HG02642 (cell line): ENCODE results near the gene SRPK2.
A peak's percentile ranks its signal among the peaks of the same experiment; 100 is the strongest.

ENCODE experiments used
- ATAC-seq: cut with Tn5 transposase; IDR thresholded peaks from one replicate; pipeline ENCODE4 v1.9.1; 2021; ENCODE audit warnings: mild to moderate bottlenecking; ENCODE audit not compliant: unreplicated experiment, poor library complexity

The SRPK2 gene

GRCh38 chr7:105118612-105119600 lies 269.8 kb downstream of the SRPK2 start:
- ATAC-seq: no peak

GRCh38 chr7:105112440-105113418 lies 276.0 kb downstream of the SRPK2 start:
- no peak for ATAC-seq

GRCh38 chr7:105107458-105107857 lies 281.3 kb downstream of the SRPK2 start:
- no peak for ATAC-seq

DNA sequence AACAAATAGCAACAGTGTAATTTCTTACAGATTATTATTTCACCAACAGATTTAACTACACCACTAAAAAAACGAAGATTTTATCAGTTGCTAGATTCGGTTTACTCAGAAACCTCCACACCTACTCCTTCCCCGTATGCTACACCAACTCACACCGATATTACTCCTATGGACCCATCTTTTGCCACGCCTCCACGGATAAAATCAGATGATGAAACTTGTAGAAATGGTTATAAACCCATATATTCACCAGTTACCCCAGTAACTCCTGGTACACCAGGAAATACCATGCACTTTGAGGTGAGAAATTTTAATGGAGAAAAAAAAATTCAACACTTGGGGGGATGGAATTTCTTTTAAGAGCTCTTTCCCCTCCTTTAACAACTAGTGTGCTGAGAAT lies 282.2 kb downstream of the SRPK2 start:
- ATAC-seq: no peak

- ATAC-seq: no peak
These were observed 283.1 kb downstream of the SRPK2 start for GRCh38 chr7:105105579-105105978.

DNA sequence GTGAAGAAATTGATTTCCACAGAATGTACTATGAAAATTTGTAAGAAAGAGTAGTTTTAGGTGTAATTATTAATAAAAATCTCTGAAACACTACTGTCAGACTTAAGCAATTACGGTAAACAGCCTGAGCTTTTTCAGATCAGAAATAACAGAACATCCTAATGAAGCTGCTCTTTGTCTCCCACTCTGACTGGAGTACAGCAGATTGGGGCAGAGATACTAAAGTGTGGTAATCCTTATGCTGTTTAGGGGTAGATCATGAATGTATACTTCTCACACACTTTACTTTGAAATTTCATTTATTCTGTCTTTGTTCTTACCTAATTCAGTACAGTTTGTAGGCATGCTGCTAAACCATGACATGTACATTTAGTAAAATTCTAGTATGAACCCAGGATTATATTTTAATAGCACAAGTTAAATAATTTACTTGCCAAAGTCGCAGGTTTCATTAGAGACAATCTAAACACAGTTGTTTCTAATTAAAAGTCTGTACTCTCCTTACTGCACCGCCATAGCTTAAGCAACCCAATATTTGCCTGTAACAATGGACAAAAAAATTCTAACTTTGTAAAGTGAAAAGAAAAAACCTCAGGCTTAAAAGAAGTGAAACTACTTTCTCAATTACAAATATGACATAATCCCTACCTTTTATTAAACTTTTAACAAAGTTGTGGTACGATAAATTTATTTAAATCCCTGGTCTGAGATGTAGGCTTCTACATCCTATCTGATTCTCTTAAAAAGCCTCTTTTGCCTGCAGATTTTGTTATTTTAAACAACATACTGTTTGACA lies 286.0 kb downstream of the SRPK2 start:
- ATAC-seq: no peak

DNA sequence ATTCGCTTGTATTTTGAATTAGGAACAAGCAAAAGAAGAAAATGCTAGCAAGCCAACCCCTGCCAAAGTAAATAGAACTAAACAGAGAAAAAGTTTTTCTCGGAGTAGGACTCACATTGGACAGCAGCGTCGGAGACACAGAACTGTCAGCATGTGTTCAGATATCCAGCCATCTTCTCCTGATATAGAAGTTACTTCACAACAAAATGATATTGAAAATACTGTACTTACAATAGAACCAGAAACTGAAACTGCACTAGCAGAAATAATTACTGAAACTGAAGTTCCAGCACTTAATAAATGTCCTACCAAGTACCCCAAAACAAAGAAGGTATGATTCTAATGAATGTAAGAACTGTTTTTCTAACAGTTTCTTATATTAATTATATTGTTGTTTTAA lies 286.9 kb downstream of the SRPK2 start:
- no peak for ATAC-seq

DNA sequence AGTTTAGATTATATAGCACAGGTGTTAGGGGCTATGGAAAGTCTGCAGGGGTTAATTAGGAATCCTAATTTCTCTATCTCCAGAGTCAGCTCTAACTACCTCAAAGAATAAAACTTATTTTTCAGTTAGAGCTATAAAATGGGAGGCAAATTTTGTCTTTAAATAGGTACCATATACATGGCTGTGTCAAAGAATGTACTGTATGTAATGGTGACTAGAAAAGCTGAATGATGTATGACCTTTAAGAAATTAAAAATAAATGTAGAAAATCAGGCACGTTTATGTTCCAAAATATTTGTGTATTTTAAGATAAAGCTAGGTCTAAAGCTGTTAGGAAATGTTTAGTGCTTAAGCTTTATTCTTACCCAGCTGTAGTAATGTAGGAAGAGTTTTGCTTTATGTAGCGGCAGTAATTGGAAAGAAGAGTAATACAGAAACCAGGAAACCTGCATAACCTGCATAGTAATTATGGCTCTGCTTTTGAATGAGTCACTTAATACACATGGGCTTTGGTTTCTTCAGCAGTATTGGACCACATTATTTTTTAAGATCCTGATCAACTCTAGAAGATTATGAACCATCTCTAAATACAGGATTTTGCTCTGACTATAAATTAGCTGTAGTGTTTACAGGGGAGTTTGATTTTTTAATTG lies 289.7 kb downstream of the SRPK2 start:
- peak; percentile 72 for ATAC-seq

DNA sequence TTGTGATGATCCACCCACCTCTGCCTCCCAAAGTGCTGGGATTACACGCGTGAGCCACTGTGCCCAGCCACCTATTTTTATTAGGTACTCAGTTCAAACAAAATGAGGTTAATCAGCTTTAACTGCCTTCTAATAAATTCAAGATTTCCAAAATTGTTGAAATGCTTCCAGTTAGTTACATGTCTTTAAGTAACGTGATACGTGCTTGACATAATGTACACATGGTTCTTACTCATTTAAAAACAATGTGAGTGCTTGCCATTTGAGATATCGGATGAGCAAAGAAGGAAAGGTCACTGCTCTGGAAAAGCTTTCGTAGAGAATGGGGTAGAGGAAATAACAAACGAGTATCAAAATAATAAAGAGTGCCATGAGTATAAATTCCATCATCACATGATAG lies 291.1 kb downstream of the SRPK2 start:
- no peak for ATAC-seq

DNA sequence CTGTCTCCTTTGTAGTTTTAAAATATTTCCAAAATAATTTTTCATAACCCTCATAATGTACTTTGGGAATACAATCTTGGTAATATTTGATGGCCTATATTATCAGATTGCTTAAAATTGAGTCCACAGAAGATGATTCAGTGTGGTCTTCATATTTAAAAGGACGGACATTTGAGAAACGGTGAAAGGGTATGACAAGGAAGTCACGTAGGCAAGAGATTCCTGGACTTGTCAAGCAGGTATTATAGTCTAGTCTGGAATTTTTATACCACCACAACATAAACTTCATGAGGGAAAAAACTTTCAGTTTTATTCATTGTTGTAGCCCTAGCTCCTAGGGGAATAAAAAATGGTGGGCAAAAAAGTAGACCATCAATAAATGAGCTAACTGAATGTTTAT lies 292.4 kb downstream of the SRPK2 start:
- ATAC-seq: no peak

GRCh38 chr7:105094966-105095365 lies 293.8 kb downstream of the SRPK2 start:
- no peak for ATAC-seq

GRCh38 chr7:105088456-105088855 lies 300.3 kb downstream of the SRPK2 start:
- ATAC-seq: no peak

DNA sequence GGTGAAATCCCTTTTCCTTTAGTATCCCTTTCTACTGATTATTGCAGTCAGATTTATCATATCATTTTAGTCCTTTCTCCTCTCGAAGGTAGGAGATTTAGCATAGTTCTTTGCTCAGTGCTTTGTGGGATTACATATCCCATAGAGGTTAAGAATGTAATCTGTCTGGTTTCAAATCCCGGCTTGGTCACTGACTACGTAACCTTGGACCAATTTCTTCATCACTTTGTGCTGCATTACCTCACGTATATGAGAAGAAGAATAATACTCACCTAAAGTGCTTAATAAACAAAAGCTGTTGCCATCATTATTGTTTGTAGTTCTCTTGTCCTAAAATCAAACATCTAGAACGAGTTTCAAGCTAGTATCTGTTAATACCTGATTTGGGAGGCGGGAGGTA lies 300.7 kb downstream of the SRPK2 start:
- no peak for ATAC-seq

GRCh38 chr7:105086850-105087249 lies 301.9 kb downstream of the SRPK2 start:
- no peak for ATAC-seq

DNA sequence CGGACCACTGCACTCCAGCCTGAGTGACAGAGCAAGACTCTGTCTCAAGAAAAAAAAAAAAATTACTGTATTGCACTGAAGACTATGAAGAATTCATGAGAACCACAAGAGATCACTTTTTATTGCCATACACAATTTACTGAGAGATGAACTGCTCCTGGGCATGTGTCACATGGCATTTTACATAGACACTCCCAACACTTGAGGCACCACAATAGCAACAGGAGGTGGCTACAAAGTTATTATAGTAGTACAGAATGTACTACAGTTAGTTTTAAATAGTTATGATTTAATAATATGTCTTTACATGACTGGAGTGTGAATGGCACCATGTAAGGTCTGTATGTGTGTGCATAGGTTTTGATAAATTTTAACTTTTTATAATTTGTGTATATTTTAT lies 304.1 kb downstream of the SRPK2 start:
- ATAC-seq: no peak

DNA sequence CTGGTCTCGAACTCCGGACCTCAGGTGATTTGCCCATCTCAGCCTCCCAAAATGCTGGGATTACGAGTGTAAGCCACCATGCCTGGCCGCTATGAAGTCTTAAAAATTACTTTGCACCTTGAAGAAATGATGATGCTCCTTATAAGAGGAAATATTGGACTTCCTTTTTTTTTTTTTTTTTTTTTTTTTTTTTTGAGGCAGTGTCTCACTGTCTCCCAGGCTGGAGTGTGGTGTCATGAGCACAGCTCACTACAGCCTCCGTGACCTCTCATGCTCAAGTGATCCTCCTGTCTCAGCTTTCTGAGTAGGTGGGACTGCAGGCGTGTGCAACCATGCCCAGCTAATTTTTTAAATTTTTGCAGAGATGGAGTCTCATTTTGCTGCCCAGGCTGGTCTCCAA lies 309.4 kb downstream of the SRPK2 start:
- ATAC-seq: no peak

- ATAC-seq: no peak
These were observed 315.6 kb downstream of the SRPK2 start for GRCh38 chr7:105073143-105073542.

- no peak for ATAC-seq
These were observed 319.8 kb downstream of the SRPK2 start for GRCh38 chr7:105068886-105069285.

DNA sequence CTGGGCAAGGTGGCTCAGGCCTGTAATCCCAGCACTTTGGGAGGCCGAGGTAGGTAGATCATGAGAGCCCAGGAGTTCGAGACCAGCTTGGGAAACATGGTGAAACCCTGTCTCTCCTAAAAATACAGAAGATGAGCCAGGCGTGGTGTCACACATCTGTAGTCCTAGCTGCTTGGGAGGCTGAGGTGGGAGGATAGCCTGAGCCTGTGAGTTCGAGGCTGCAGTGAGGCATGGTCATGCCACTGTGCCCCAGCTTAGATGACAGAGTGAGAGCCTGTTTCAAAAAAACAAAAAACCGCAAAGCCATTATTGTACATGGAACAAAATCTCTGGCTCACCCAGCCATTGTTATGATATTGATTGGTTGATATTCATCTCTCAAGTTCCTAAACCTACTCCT lies 321.0 kb downstream of the SRPK2 start:
- no peak for ATAC-seq
